GM19467 (cell line): Measurements from ENCODE around the gene UBE2J2.
A peak's percentile ranks its signal among the peaks of the same experiment; 100 is the strongest.

Experiments used
- ATAC-seq: cut with Tn5 transposase; IDR thresholded peaks from one replicate; pipeline ENCODE4 v1.9.1; 2021; ENCODE audit warnings: mild to moderate bottlenecking, moderate library complexity; ENCODE audit not compliant: unreplicated experiment

UBE2J2 gene

GRCh38 chr1:1241588-1242219 is 31.9 kb downstream of the UBE2J2 start:
- no peak for ATAC-seq

- no peak for ATAC-seq
These were observed 32.6 kb downstream of the UBE2J2 start for GRCh38 chr1:1240822-1241587.

GRCh38 chr1:1240348-1240732 is 33.3 kb downstream of the UBE2J2 start:
- no peak for ATAC-seq

- no peak for ATAC-seq
These were observed 33.9 kb downstream of the UBE2J2 start for GRCh38 chr1:1239614-1240347.

GRCh38 chr1:1239227-1239613 is 34.4 kb downstream of the UBE2J2 start:
- no peak for ATAC-seq

GRCh38 chr1:1238702-1239178 is 34.9 kb downstream of the UBE2J2 start:
- no peak for ATAC-seq

- no peak for ATAC-seq
These were observed 35.6 kb downstream of the UBE2J2 start for GRCh38 chr1:1237874-1238701.

GRCh38 chr1:1236945-1237873 is 36.4 kb downstream of the UBE2J2 start:
- no peak for ATAC-seq

- ATAC-seq, result no peak
These were observed 37.4 kb downstream of the UBE2J2 start for GRCh38 chr1:1236176-1236763.

GRCh38 chr1:1235016-1235744 is 38.5 kb downstream of the UBE2J2 start:
- no peak for ATAC-seq

- no peak for ATAC-seq
These were observed 39.4 kb downstream of the UBE2J2 start for GRCh38 chr1:1234180-1234808.

GRCh38 chr1:1233567-1233892 is 40.1 kb downstream of the UBE2J2 start:
- no peak for ATAC-seq

GRCh38 chr1:1232796-1233566 is 40.7 kb downstream of the UBE2J2 start:
- ATAC-seq, result no peak

- ATAC-seq, result no peak
These were observed 41.4 kb downstream of the UBE2J2 start, which contains the start of gene B3GALT6 for GRCh38 chr1:1232208-1232795. TSS of gene B3GALT6 (plus strand) at chr1:1232237. CDS start at chr1:1232279, 42 bp downstream.

GRCh38 chr1:1231400-1232207 is 42.0 kb downstream of the UBE2J2 start, which contains the start of gene SDF4:
TSS of gene SDF4 (minus strand) at chr1:1232001. CDS start at chr1:1228772, 3,229 bp downstream.
- peak; percentile 88 for ATAC-seq
